K562 (cell line): ENCODE measurements around the gene NF1. TPM values are rescaled to one million over a fixed set of nuclear protein-coding genes. Genes with fewer than 3 reads are reported as not detected.

ENCODE experiments used
- CBX8 ChIP-seq: fragments of 200-600 bp; sonication (generic); IDR thresholded peaks from 2 replicates; pipeline ENCODE4 v1.6.1; 2012; ENCODE audit warnings: borderline replicate concordance, mixed run types, low read depth, mild to moderate bottlenecking, moderate library complexity, mixed read lengths, low read length, control low read depth, inconsistent platforms; ENCODE audit not compliant: poor library complexity, severe bottlenecking; ENCODE audit errors: extremely low read depth
- EHMT2 ChIP-seq: fragments of 450-650 bp; IDR thresholded peaks from 2 replicates; pipeline ENCODE4 v1.6.1; 2018; ENCODE audit warnings: antibody characterized with exemption
- ELF4 ChIP-seq: fragments of 450-650 bp; formaldehyde crosslinking; IDR thresholded peaks from 2 replicates; pipeline ENCODE4 v1.4.0; 2022; ENCODE audit warnings: missing genetic modification characterization
- HDAC3 ChIP-seq: fragments of 450-650 bp; IDR thresholded peaks from 2 replicates; pipeline ENCODE4 v1.6.1; 2018; ENCODE audit warnings: borderline replicate concordance, mild to moderate bottlenecking, moderate library complexity; ENCODE audit not compliant: partially characterized antibody
- MXI1 ChIP-seq: IDR thresholded peaks from 2 replicates; pipeline ENCODE4 v1.6.1; 2011; ENCODE audit warnings: low read depth, mild to moderate bottlenecking, improper control_type of control experiment, low read length
- NR1H2 ChIP-seq: sonication (generic); formaldehyde crosslinking; IDR thresholded peaks from 2 replicates; pipeline ENCODE4 v1.4.0; 2020; ENCODE audit warnings: mild to moderate bottlenecking, missing genetic modification reagents
- RB1 ChIP-seq: fragments of 450-650 bp; IDR thresholded peaks from 2 replicates; pipeline ENCODE4 v1.6.1; 2017; ENCODE audit warnings: low read depth, mild to moderate bottlenecking
- SMARCA4 ChIP-seq: fragments of 450-650 bp; IDR thresholded peaks from 2 replicates; pipeline ENCODE4 v1.6.1; 2016
- TBL1XR1 ChIP-seq, 2 experiments: IDR thresholded peaks; 2 replicates each; pipeline ENCODE4 v1.6.1; 2012; ENCODE audit warnings: improper control_type of control experiment in 2 of 2, low read length in 2 of 2, mild to moderate bottlenecking in 1 of 2
- THRAP3 ChIP-seq: fragments of 450-650 bp; IDR thresholded peaks from 2 replicates; pipeline ENCODE4 v1.6.1; 2016; ENCODE audit warnings: mild to moderate bottlenecking, inconsistent platforms, borderline replicate concordance
- ZNF140 ChIP-seq: fragments of 250-450 bp; sonication (Bioruptor Pico); IDR thresholded peaks from 2 replicates; pipeline ENCODE4 v1.8.0; 2021; ENCODE audit warnings: moderate library complexity, mild to moderate bottlenecking, inconsistent platforms
- ZNF668 ChIP-seq: fragments of 250-450 bp; sonication (Bioruptor Pico); IDR thresholded peaks from 2 replicates; pipeline ENCODE4 v1.8.0; 2022; ENCODE audit warnings: mild to moderate bottlenecking, inconsistent platforms
- polyA plus RNA-seq, 8 experiments: library from polyadenylated mRNA; depleted of rRNA in 4 of 8; stranded (reverse) in 5 of 8; unstranded in 3 of 8; fragments of >200 nt; fragmentation: Nextera tagmentation in 2 of 8; fragmentation: Illumina TruSeq in 1 of 8; extraction: Ambion mirVana in 2 of 8; extraction: Trizol in 1 of 8; gene quantifications; 2 replicates each; pipeline versions ENCODE4 v1.2.1 to v1.2.3, GENCODE V29; 2011 to 2014; ENCODE audit warnings: inconsistent platforms in 1 of 8, missing spikeins in 1 of 8
- total RNA-seq, 7 experiments: library from RNA; depleted of rRNA in 6 of 7; stranded (reverse); fragments of >200 nt in 6 of 7; fragmentation: Illumina TruSeq in 2 of 7; extraction: Trizol in 2 of 7; gene quantifications; 2 replicates each; pipeline versions ENCODE4 v1.2.1 to v1.2.3, GENCODE V29; 2011 to 2021; ENCODE audit warnings: low replicate concordance in 1 of 7
- TF ChIP-seq, protein P1 (sequence below), 3 experiments: fragments of 200-800 bp in 1 of 3; fragments of 250-450 bp in 1 of 3; fragments of 450-650 bp in 1 of 3; sonication (Bioruptor Pico) in 1 of 3; sonication (Bioruptor generic) in 1 of 3; formaldehyde crosslinking in 1 of 3; IDR thresholded peaks; 2 replicates each; pipeline versions ENCODE4 v1.6.1 to v1.8.0; 2016 to 2022; ENCODE audit warnings: mild to moderate bottlenecking in 2 of 3, missing genetic modification characterization in 2 of 3, missing compliant biosample characterization in 1 of 3, moderate library complexity in 1 of 3
- TF ChIP-seq, protein P2 (sequence below): fragments of 450-650 bp; IDR thresholded peaks from 2 replicates; pipeline ENCODE4 v1.6.1; 2016
- TF ChIP-seq, protein P3 (sequence below): sonication (generic); formaldehyde crosslinking; IDR thresholded peaks from 2 replicates; pipeline ENCODE4 v1.8.0; 2022; ENCODE audit warnings: mild to moderate bottlenecking, missing genetic modification reagents
- TF ChIP-seq, protein P4 (sequence below): sonication (generic); formaldehyde crosslinking; IDR thresholded peaks from 2 replicates; pipeline ENCODE4 v1.8.0; 2022; ENCODE audit warnings: missing genetic modification reagents, mild to moderate bottlenecking, borderline replicate concordance
- TF ChIP-seq, protein P5 (sequence below): fragments of 200-800 bp; sonication (Bioruptor generic); IDR thresholded peaks from 2 replicates; pipeline ENCODE4 v1.6.1; 2017; ENCODE audit warnings: missing genetic modification characterization, missing compliant biosample characterization

The NF1 gene
- total and polyA plus RNA-seq, 9 of the 15 experiments (the other 6 are each of a cell fraction or from before 2014, with no cell fraction given): 3.4 to 41.9 (median 24.3) TPM

DNA sequence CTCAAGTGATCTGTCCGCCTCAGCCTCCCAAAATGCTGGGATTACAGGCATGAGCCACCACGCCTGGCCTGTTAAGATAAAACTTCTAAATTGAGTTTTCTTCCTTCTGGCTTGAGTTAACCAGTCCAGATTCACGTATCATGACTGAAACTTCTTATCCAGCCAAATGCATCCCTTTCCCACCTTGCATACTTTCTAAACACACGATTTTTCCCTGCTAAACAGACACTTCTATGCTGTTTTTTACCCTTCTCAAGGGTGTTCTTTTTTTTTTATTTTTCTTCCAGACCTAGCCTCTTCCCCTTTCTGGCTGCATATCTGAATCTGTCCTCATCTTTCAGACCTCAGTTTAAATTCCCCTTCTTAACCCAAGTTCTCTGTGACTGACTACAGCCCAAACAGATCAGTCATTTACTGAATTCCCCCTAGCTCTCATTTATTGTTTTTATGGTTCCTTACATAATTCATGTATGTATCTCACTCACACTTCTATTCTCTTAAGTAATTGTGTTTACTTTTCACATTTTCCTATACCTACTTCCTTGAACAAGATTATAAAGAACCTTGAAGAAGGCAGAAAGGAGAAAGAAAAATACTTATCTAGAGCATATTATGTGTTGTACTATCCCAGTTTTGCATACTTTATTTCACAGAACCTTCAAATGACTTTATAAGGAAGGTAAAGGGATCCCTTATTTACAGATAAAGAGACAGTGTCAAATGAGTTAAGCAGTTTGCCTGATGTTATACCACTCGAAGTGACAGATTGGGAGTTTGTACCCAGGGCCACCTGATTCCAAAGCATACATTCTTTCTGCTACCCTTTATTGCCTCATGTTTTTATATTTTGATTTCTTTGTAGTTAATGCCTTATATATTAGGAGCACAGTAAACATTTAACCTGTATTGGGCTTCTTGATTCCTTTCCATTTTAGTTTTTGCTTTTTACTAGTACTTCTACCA, 213.9 kb downstream of the NF1 start (continued):
- TF ChIP-seq, protein P1, sequence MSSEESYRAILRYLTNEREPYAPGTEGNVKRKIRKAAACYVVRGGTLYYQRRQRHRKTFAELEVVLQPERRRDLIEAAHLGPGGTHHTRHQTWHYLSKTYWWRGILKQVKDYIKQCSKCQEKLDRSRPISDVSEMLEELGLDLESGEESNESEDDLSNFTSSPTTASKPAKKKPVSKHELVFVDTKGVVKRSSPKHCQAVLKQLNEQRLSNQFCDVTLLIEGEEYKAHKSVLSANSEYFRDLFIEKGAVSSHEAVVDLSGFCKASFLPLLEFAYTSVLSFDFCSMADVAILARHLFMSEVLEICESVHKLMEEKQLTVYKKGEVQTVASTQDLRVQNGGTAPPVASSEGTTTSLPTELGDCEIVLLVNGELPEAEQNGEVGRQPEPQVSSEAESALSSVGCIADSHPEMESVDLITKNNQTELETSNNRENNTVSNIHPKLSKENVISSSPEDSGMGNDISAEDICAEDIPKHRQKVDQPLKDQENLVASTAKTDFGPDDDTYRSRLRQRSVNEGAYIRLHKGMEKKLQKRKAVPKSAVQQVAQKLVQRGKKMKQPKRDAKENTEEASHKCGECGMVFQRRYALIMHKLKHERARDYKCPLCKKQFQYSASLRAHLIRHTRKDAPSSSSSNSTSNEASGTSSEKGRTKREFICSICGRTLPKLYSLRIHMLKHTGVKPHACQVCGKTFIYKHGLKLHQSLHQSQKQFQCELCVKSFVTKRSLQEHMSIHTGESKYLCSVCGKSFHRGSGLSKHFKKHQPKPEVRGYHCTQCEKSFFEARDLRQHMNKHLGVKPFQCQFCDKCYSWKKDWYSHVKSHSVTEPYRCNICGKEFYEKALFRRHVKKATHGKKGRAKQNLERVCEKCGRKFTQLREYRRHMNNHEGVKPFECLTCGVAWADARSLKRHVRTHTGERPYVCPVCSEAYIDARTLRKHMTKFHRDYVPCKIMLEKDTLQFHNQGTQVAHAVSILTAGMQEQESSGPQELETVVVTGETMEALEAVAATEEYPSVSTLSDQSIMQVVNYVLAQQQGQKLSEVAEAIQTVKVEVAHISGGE (CRISPR knock-in tag; IDR thresholded peaks at IDR 0.05): no peak
- TF ChIP-seq, protein P2, sequence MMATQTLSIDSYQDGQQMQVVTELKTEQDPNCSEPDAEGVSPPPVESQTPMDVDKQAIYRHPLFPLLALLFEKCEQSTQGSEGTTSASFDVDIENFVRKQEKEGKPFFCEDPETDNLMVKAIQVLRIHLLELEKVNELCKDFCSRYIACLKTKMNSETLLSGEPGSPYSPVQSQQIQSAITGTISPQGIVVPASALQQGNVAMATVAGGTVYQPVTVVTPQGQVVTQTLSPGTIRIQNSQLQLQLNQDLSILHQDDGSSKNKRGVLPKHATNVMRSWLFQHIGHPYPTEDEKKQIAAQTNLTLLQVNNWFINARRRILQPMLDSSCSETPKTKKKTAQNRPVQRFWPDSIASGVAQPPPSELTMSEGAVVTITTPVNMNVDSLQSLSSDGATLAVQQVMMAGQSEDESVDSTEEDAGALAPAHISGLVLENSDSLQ: no peak
- TF ChIP-seq, protein P3, sequence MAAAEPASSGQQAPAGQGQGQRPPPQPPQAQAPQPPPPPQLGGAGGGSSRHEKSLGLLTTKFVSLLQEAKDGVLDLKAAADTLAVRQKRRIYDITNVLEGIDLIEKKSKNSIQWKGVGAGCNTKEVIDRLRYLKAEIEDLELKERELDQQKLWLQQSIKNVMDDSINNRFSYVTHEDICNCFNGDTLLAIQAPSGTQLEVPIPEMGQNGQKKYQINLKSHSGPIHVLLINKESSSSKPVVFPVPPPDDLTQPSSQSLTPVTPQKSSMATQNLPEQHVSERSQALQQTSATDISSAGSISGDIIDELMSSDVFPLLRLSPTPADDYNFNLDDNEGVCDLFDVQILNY (CRISPR knock-in tag): no peak
- TF ChIP-seq NR1H2: no peak
- no peak for TF ChIP-seq ELF4 (CRISPR knock-in tag)
- TF ChIP-seq HDAC3: no peak
- no peak for TF ChIP-seq EHMT2
- TF ChIP-seq CBX8: no peak
- TF ChIP-seq, protein P4, sequence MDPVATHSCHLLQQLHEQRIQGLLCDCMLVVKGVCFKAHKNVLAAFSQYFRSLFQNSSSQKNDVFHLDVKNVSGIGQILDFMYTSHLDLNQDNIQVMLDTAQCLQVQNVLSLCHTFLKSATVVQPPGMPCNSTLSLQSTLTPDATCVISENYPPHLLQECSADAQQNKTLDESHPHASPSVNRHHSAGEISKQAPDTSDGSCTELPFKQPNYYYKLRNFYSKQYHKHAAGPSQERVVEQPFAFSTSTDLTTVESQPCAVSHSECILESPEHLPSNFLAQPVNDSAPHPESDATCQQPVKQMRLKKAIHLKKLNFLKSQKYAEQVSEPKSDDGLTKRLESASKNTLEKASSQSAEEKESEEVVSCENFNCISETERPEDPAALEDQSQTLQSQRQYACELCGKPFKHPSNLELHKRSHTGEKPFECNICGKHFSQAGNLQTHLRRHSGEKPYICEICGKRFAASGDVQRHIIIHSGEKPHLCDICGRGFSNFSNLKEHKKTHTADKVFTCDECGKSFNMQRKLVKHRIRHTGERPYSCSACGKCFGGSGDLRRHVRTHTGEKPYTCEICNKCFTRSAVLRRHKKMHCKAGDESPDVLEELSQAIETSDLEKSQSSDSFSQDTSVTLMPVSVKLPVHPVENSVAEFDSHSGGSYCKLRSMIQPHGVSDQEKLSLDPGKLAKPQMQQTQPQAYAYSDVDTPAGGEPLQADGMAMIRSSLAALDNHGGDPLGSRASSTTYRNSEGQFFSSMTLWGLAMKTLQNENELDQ (CRISPR knock-in tag): no peak
- TF ChIP-seq ZNF140 (CRISPR knock-in tag): no peak
- TF ChIP-seq TBL1XR1 (IDR thresholded peaks at IDR 0.05; ENCODE audit: low read length in 2 of 2): no peak
- no peak for TF ChIP-seq MXI1
- TF ChIP-seq, protein P5, sequence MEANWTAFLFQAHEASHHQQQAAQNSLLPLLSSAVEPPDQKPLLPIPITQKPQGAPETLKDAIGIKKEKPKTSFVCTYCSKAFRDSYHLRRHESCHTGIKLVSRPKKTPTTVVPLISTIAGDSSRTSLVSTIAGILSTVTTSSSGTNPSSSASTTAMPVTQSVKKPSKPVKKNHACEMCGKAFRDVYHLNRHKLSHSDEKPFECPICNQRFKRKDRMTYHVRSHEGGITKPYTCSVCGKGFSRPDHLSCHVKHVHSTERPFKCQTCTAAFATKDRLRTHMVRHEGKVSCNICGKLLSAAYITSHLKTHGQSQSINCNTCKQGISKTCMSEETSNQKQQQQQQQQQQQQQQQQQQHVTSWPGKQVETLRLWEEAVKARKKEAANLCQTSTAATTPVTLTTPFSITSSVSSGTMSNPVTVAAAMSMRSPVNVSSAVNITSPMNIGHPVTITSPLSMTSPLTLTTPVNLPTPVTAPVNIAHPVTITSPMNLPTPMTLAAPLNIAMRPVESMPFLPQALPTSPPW: no peak
- TF ChIP-seq SMARCA4: peak; percentile 63
- no peak for TF ChIP-seq ZNF668 (CRISPR knock-in tag)
- no peak for TF ChIP-seq THRAP3
- no peak for TF ChIP-seq RB1
